Activated CD8-positive, alpha-beta T cell treated with anti-CD3 and anti-CD28 coated beads for 36 hours (primary cell): ENCODE measurements around the gene TCL1B. TPM values are rescaled to one million over a fixed set of nuclear protein-coding genes. Genes with fewer than 3 reads are reported as not detected.

Experiments used
- ATAC-seq: fragments of 200-7000 bp; cut with Tn5 transposase; one replicate; pipeline ENCODE4 v1.10.0; 2021; ENCODE audit warnings: mild to moderate bottlenecking, moderate library complexity
- CTCF ChIA-PET: fragments of 350-600 bp; sonication (Branson Sonifier 250); formaldehyde crosslinking; loops from one replicate; lab custom pipeline; 2021; ENCODE audit warnings: antibody characterized with exemption; lab: Charles Lee
- POLR2A ChIA-PET: fragments of 350-600 bp; sonication (Branson Sonifier 250); formaldehyde crosslinking; loops from one replicate; lab custom pipeline; 2021; ENCODE audit warnings: antibody characterized with exemption; lab: Charles Lee
- DNase-seq: peaks from one replicate; pipeline ENCODE4 v3.0.0-alpha.2; 2020
- H3K27ac Mint-ChIP-seq: one replicate; pipeline ENCODE4 v1.8.0; 2021; ENCODE audit warnings: mild to moderate bottlenecking, mixed read lengths
- H3K27me3 Mint-ChIP-seq: one replicate; pipeline ENCODE4 v1.8.0; 2021; ENCODE audit warnings: mixed read lengths
- H3K36me3 Mint-ChIP-seq: one replicate; pipeline ENCODE4 v1.8.0; 2021; ENCODE audit warnings: low read depth, mixed read lengths
- H3K4me1 Mint-ChIP-seq: one replicate; pipeline ENCODE4 v1.8.0; 2021; ENCODE audit warnings: low read depth, mixed read lengths
- H3K4me3 Mint-ChIP-seq: one replicate; pipeline ENCODE4 v1.8.0; 2021; ENCODE audit warnings: mild to moderate bottlenecking, moderate library complexity, mixed read lengths
- H3K9me3 Mint-ChIP-seq: one replicate; pipeline ENCODE4 v1.8.0; 2021; ENCODE audit warnings: mixed read lengths
- intact Hi-C: fragments of 100-400 bp; cut with micrococcal nuclease; formaldehyde crosslinking; loops from one replicate; pipeline ENCODE4 v1.10.0; 2022
- total RNA-seq, 2 experiments: library from RNA; stranded (reverse); gene quantifications; one replicate each; pipeline ENCODE4 v1.2.3, GENCODE V29; 2021
- TF ChIP-seq, protein P1 (sequence below): fragments of 200-600 bp; IDR thresholded peaks from one replicate; pipeline ENCODE4 v1.8.0; 2022; ENCODE audit warnings: antibody characterized with exemption, mild to moderate bottlenecking

TCL1B gene
- total RNA-seq, 2 experiments from 2014 or later: not detected

GRCh38 chr14:95683793-95684192 lies 2.4 kb upstream of the TCL1B start:
- intact Hi-C loops: no loop called here
- Mint-ChIP-seq H3K4me3 (no peak overlapping the region), H3K27ac (no peak overlapping the region), H3K9me3 (no peaks in the 10 kb centered on the region), H3K4me1 (no peaks in the 10 kb centered on the region), H3K27me3 (peaks cover 8% of the 10 kb centered on the region), H3K36me3 (no peaks in the 10 kb centered on the region)
- TF ChIP-seq, protein P1, sequence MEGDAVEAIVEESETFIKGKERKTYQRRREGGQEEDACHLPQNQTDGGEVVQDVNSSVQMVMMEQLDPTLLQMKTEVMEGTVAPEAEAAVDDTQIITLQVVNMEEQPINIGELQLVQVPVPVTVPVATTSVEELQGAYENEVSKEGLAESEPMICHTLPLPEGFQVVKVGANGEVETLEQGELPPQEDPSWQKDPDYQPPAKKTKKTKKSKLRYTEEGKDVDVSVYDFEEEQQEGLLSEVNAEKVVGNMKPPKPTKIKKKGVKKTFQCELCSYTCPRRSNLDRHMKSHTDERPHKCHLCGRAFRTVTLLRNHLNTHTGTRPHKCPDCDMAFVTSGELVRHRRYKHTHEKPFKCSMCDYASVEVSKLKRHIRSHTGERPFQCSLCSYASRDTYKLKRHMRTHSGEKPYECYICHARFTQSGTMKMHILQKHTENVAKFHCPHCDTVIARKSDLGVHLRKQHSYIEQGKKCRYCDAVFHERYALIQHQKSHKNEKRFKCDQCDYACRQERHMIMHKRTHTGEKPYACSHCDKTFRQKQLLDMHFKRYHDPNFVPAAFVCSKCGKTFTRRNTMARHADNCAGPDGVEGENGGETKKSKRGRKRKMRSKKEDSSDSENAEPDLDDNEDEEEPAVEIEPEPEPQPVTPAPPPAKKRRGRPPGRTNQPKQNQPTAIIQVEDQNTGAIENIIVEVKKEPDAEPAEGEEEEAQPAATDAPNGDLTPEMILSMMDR: peak; percentile 35
- ChIA-PET CTCF (interaction anchor here (0.6 to 1.4 kb wide), 7 partner anchors 10 to 126 kb away, joined by 3 to 4 read pairs (median 3); no protein-coding TSS in a partner anchor), POLR2A (no interaction called here)
- DNase-seq: peak; percentile 16
- ATAC-seq: no peak

DNA sequence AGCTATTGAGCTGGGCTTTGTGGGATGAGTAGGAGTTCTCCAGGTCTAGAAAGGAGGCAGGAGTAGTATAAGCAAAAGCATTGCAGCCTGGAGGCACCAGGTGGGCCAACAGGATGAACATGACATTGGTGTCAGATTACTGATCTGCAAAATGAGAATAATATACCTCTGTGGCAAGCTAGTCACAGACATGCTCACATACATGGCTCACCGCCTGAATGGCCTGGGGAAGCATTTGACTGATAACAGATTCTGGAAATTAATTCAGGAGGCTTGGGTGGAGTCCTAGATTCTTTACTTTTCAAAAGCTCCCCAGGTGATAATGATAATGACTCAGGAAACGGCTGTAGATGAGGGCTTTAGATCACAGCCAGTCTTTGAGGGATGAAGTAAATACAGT lies 709 bp downstream of the TCL1B start:
- ChIA-PET CTCF (no interaction called here), POLR2A (interaction anchor here (0.6 kb wide), 1 partner anchor 589 kb away, joined by 3 read pairs; no protein-coding TSS in a partner anchor)
- TF ChIP-seq, protein P1: no peak
- DNase-seq (no peak), ATAC-seq (no peak)
- Mint-ChIP-seq H3K27ac (no peak overlapping the region), H3K9me3 (no peaks in the 10 kb centered on the region), H3K27me3 (peaks cover 4% of the 10 kb centered on the region), H3K4me1 (no peaks in the 10 kb centered on the region), H3K4me3 (no peak overlapping the region), H3K36me3 (no peaks in the 10 kb centered on the region)
- intact Hi-C loops: no loop called here

DNA sequence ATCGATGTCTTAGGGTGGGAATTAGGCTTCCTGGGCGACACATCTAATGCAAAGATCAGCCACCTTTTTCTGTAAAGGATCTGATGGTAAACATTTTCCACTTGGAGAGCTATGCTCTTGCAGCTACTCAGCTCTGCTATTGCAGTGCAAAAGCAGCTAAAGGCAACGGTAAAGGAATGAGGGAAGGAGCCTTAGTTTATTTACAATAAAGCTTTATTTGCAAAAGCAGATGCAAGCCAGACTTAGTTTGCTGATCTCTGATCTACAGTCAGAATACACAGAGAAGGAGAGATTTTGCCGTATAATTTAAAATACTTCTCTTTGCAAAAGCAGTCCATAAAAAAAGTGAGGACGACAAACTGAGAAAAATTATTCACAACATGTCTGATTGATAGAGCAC lies 3.2 kb downstream of the TCL1B start:
- intact Hi-C loops: no loop called here
- no peak overlapping the region for H3K27ac Mint-ChIP-seq
- peaks cover 4% of the 10 kb centered on the region for H3K27me3 Mint-ChIP-seq
- CTCF ChIA-PET: no interaction called here
- TF ChIP-seq, protein P1: no peak
- DNase-seq (no peak), ATAC-seq (no peak)
- no peaks in the 10 kb centered on the region for H3K36me3 Mint-ChIP-seq
- H3K9me3 Mint-ChIP-seq: no peaks in the 10 kb centered on the region
- H3K4me3 Mint-ChIP-seq: no peak overlapping the region
- POLR2A ChIA-PET: no interaction called here
- H3K4me1 Mint-ChIP-seq: no peaks in the 10 kb centered on the region

DNA sequence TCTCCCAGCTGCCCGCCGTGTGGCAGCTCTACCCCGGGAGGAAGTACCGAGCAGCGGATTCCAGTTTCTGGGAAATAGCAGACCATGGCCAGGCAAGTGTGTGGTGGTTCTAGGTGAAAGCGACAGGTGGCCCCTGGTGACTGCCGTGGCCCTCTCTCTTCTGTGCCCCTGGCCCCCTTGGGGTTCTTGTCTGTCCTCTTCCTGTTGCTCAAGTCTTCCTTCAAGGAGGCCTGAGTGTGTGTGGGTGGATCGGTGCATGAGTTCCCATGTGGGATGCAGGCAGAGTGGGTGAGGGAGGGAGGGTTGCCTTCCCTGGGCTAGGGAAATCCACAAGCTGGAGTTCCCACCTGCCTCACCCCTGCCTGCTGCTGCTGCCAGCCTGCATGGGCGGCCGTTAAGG lies 4.6 kb downstream of the TCL1B start:
- ChIA-PET CTCF (no interaction called here), POLR2A (interaction anchor here (0.6 kb wide), 1 partner anchor 596 kb away, joined by 3 read pairs; no protein-coding TSS in a partner anchor)
- Mint-ChIP-seq H3K4me3 (no peak overlapping the region), H3K4me1 (no peaks in the 10 kb centered on the region), H3K27ac (no peak overlapping the region), H3K36me3 (no peaks in the 10 kb centered on the region), H3K27me3 (peaks cover 7% of the 10 kb centered on the region), H3K9me3 (no peaks in the 10 kb centered on the region)
- DNase-seq: no peak
- no peak for ATAC-seq
- TF ChIP-seq, protein P1: no peak
- intact Hi-C loops: no loop called here

- ATAC-seq (no peak), DNase-seq (no peak)
- Mint-ChIP-seq H3K27ac (no peak overlapping the region), H3K4me3 (no peak overlapping the region), H3K9me3 (no peaks in the 10 kb centered on the region), H3K4me1 (no peaks in the 10 kb centered on the region), H3K36me3 (no peaks in the 10 kb centered on the region), H3K27me3 (peaks cover 14% of the 10 kb centered on the region)
- TF ChIP-seq, protein P1: no peak
- CTCF ChIA-PET: no interaction called here
- intact Hi-C loops: no loop called here
- POLR2A ChIA-PET: no interaction called here
Measured at GRCh38 chr14:95691591-95691990, 5.4 kb downstream of the TCL1B start.
